Fibroblast of lung (primary cell): ENCODE data around the gene TMEM94. TPM values are rescaled to one million over a fixed set of nuclear protein-coding genes. Genes with fewer than 3 reads are reported as not detected.

Experiments used
- DNase-seq, 2 donors: peaks; one replicate each; pipeline versions ENCODE4 v3.0.0 to v3.0.0-alpha.2; 2010; ENCODE audit warnings: low read depth in 2 of 2
- H2AFZ ChIP-seq: 2 replicates; pipeline ENCODE4 v1.5.1; 2012; ENCODE audit warnings: low read length, control low read depth, inconsistent platforms
- H3K27ac ChIP-seq: 2 replicates; pipeline ENCODE4 v1.5.1; 2011; ENCODE audit warnings: low read length, control low read depth; ENCODE audit not compliant: insufficient read depth
- H3K27me3 ChIP-seq: 2 replicates; pipeline ENCODE4 v1.5.1; 2011; ENCODE audit warnings: mild to moderate bottlenecking, low read length; ENCODE audit not compliant: control insufficient read depth, insufficient read depth
- H3K36me3 ChIP-seq: 2 replicates; pipeline ENCODE4 v1.5.1; 2011; ENCODE audit warnings: low read length; ENCODE audit not compliant: control insufficient read depth, insufficient read depth
- H3K4me1 ChIP-seq: 2 replicates; pipeline ENCODE4 v1.5.1; 2011; ENCODE audit warnings: low read length; ENCODE audit not compliant: control insufficient read depth, insufficient read depth; ENCODE audit errors: extremely low read depth
- H3K4me2 ChIP-seq: 2 replicates; pipeline ENCODE4 v1.5.1; 2011; ENCODE audit warnings: low read length, control low read depth; ENCODE audit not compliant: insufficient read depth; ENCODE audit errors: extremely low read depth
- H3K4me3 ChIP-seq, 4 experiments: fragments of 200-600 bp in 1 of 4; sonication (generic) in 1 of 4; replicated peaks in 1 of 4; 2 replicates each; pipeline ENCODE4 v1.5.1; 2011 to 2016; ENCODE audit warnings: low read length in 4 of 4, low read depth in 3 of 4, mild to moderate bottlenecking in 3 of 4, control low read depth in 2 of 4, inconsistent platforms in 1 of 4, mixed read lengths in 1 of 4; ENCODE audit not compliant: insufficient read depth in 1 of 4; ENCODE audit errors: control extremely low read depth in 1 of 4
- H3K79me2 ChIP-seq: 2 replicates; pipeline ENCODE4 v1.5.1; 2012; ENCODE audit warnings: mild to moderate bottlenecking, low read length, inconsistent platforms; ENCODE audit not compliant: control insufficient read depth, insufficient read depth
- H3K9ac ChIP-seq: 2 replicates; pipeline ENCODE4 v1.5.1; 2011; ENCODE audit warnings: mild to moderate bottlenecking, low read length, control low read depth; ENCODE audit not compliant: insufficient read depth
- H3K9me3 ChIP-seq: 2 replicates; pipeline ENCODE4 v1.5.1; 2012; ENCODE audit warnings: low read depth, low read length; ENCODE audit not compliant: control insufficient read depth, insufficient read depth
- H4K20me1 ChIP-seq: 2 replicates; pipeline ENCODE4 v1.5.1; 2011; ENCODE audit warnings: low read length; ENCODE audit not compliant: control insufficient read depth, insufficient read depth; ENCODE audit errors: extremely low read depth
- CTCF ChIP-seq, 2 donors: IDR thresholded peaks in 1 of 2; conservative IDR thresholded peaks in 1 of 2; 1 replicate in 1 of 2; 2 replicates in 1 of 2; pipeline ENCODE4 v1.5.1; 2011 to 2012; ENCODE audit warnings: low read length in 2 of 2, control low read depth in 1 of 2, inconsistent platforms in 1 of 2, low read depth in 1 of 2, mild to moderate bottlenecking in 1 of 2
- EZH2 ChIP-seq: IDR thresholded peaks from 2 replicates; pipeline ENCODE4 v1.5.1; 2012; ENCODE audit warnings: low read length, control low read depth, mild to moderate bottlenecking; ENCODE audit errors: missing control alignments
- polyA plus RNA-seq, 2 donors: library from polyadenylated mRNA; depleted of rRNA in 1 of 2; stranded (reverse) in 1 of 2; unstranded in 1 of 2; fragments of >200 nt; gene quantifications; 2 replicates each; pipeline ENCODE4 v1.2.1, GENCODE V29; 2011 to 2012; ENCODE audit warnings: missing spikeins in 1 of 2
- total RNA-seq: library from RNA; depleted of rRNA; stranded (reverse); fragments of >200 nt; gene quantifications from 2 replicates; pipeline ENCODE4 v1.2.1, GENCODE V29; 2014

The TMEM94 gene
- total and polyA plus RNA-seq, 2 donors (not counting 1 experiment from before 2014, with no cell fraction given), result 18.3 to 35.0 TPM

- Histone ChIP-seq H3K4me3 (no peak overlapping the region), H3K9ac (no peak overlapping the region), H4K20me1 (no peaks in the 10 kb centered on the region), H3K4me1 (no peaks in the 10 kb centered on the region), H3K27ac (no peak overlapping the region), H3K79me2 (no peaks in the 10 kb centered on the region), H3K36me3 (no peaks in the 10 kb centered on the region), H3K27me3 (peaks cover 11% of the 10 kb centered on the region), H3K9me3 (no peaks in the 10 kb centered on the region), H3K4me2 (peak overlapping the region; percentile 78), H2AFZ (no peak overlapping the region)
- TF ChIP-seq EZH2, result no peak
- no peak for TF ChIP-seq CTCF (conservative IDR thresholded peaks at IDR 0.05 in 1 of 2, IDR thresholded peaks at IDR 0.05 in 1 of 2; ENCODE audit: low read depth in 1 of 2, low read length in 2 of 2)
- DNase-seq, result no peak
Measured at GRCh38 chr17:75524269-75524969, 68.0 kb downstream of the TMEM94 start.

GRCh38 chr17:75524970-75525805 is 68.8 kb downstream of the TMEM94 start, which contains the start of gene LLGL2:
LLGL2 (plus strand) TSS chr17:75525697; CDS start chr17:75543427, 17,730 bp downstream.
- peak within 1 kb of the TSS; percentile 78 for H3K4me2 ChIP-seq
- H3K4me3 ChIP-seq, result peak within 1 kb of the TSS; percentile 17 to 49 (median 32)
- peaks cover 11% of the 10 kb centered on the region for H3K27me3 ChIP-seq
- H3K9me3 ChIP-seq, result no peaks in the 10 kb centered on the region
- H3K4me1 ChIP-seq, result no peaks in the 10 kb centered on the region
- H3K36me3 ChIP-seq, result no peaks in the 10 kb centered on the region
- H4K20me1 ChIP-seq, result no peaks in the 10 kb centered on the region
- DNase-seq, result peak; percentile 15 to 42
- TF ChIP-seq EZH2, result no peak
- TF ChIP-seq CTCF (conservative IDR thresholded peaks at IDR 0.05 in 1 of 2, IDR thresholded peaks at IDR 0.05 in 1 of 2; ENCODE audit: low read depth in 1 of 2, low read length in 2 of 2), result peak; percentile 13 to 18
- no peak within 1 kb of the TSS for H3K27ac ChIP-seq
- no peak within 1 kb of the TSS for H3K9ac ChIP-seq
- H3K79me2 ChIP-seq, result no peaks in the 10 kb centered on the region
- no peak within 1 kb of the TSS for H2AFZ ChIP-seq
